UCSD-AML1 (cell line): ENCODE measurements around the gene ADARB1.

Source experiments
- DNase-seq: peaks from one replicate; lab custom pipeline; 2025; ENCODE audit not compliant: unreplicated experiment; lab: John Stamatoyannopoulos, UW

The ADARB1 gene

GRCh38 chr21:45259206-45259840, 184.9 kb downstream of the ADARB1 start:
- no peak for DNase-seq

- no peak for DNase-seq
Observed at GRCh38 chr21:45260191-45260825, 185.9 kb downstream of the ADARB1 start.

- no peak for DNase-seq
Observed at GRCh38 chr21:45261093-45261492, 186.7 kb downstream of the ADARB1 start.

- no peak for DNase-seq
Observed at GRCh38 chr21:45262041-45262581, 187.7 kb downstream of the ADARB1 start.

- no peak for DNase-seq
Observed at GRCh38 chr21:45262616-45263015, 188.2 kb downstream of the ADARB1 start.

GRCh38 chr21:45263534-45263933, 189.2 kb downstream of the ADARB1 start:
- no peak for DNase-seq

GRCh38 chr21:45264146-45264911, 189.9 kb downstream of the ADARB1 start:
- DNase-seq: no peak

GRCh38 chr21:45264912-45265515, 190.6 kb downstream of the ADARB1 start:
- DNase-seq: no peak

- no peak for DNase-seq
Observed at GRCh38 chr21:45265721-45266517, 191.5 kb downstream of the ADARB1 start.

- DNase-seq: no peak
Observed at GRCh38 chr21:45266518-45267389, 192.4 kb downstream of the ADARB1 start.

- no peak for DNase-seq
Observed at GRCh38 chr21:45267390-45267760, 193.0 kb downstream of the ADARB1 start.

- DNase-seq: no peak
Observed at GRCh38 chr21:45269861-45270260, 195.5 kb downstream of the ADARB1 start.

GRCh38 chr21:45270306-45270821, 196.0 kb downstream of the ADARB1 start:
- DNase-seq: no peak
